Hepatocyte (in vitro differentiated cells): ENCODE measurements around the gene PIK3R5. TPM values are rescaled to one million over a fixed set of nuclear protein-coding genes. Genes with fewer than 3 reads are reported as not detected.

Experiments used
- DNase-seq: peaks from one replicate; pipeline ENCODE4 v3.0.0-alpha.2; 2016; ENCODE audit warnings: low spot score
- H2AFZ ChIP-seq: fragments of 200-600 bp; sonication (generic); 2 replicates; pipeline ENCODE4 v1.6.0; 2016; ENCODE audit warnings: antibody characterized with exemption, mild to moderate bottlenecking
- H3K27ac ChIP-seq: fragments of 200-600 bp; sonication (generic); 2 replicates; pipeline ENCODE4 v1.5.1; 2016; ENCODE audit warnings: mild to moderate bottlenecking
- H3K27me3 ChIP-seq: fragments of 200-600 bp; sonication (generic); 2 replicates; pipeline ENCODE4 v1.6.1; 2016
- H3K36me3 ChIP-seq: fragments of 200-600 bp; sonication (generic); replicated peaks from 2 replicates; pipeline ENCODE4 v1.5.1; 2016; ENCODE audit warnings: low read depth; ENCODE audit not compliant: insufficient read depth
- H3K4me1 ChIP-seq: fragments of 200-600 bp; sonication (generic); 2 replicates; pipeline ENCODE4 v1.5.1; 2016; ENCODE audit warnings: mild to moderate bottlenecking, moderate library complexity; ENCODE audit not compliant: insufficient read depth
- H3K4me2 ChIP-seq: fragments of 200-600 bp; sonication (generic); 2 replicates; pipeline ENCODE4 v1.6.0; 2016
- H3K4me3 ChIP-seq: fragments of 200-600 bp; sonication (generic); 2 replicates; pipeline ENCODE4 v1.5.1; 2016; ENCODE audit warnings: mild to moderate bottlenecking
- H3K79me2 ChIP-seq: fragments of 200-600 bp; sonication (generic); 2 replicates; pipeline ENCODE4 v1.6.0; 2017; ENCODE audit warnings: mild to moderate bottlenecking
- H3K9me2 ChIP-seq: fragments of 200-600 bp; sonication (generic); replicated peaks from 2 replicates; pipeline ENCODE4 v1.6.0; 2017; ENCODE audit warnings: mild to moderate bottlenecking; ENCODE audit not compliant: insufficient read depth
- H3K9me3 ChIP-seq: fragments of 200-600 bp; sonication (generic); 2 replicates; pipeline ENCODE4 v1.5.1; 2016; ENCODE audit warnings: low read depth, mild to moderate bottlenecking
- H4K20me1 ChIP-seq: fragments of 200-600 bp; sonication (generic); 2 replicates; pipeline ENCODE4 v1.6.0; 2016; ENCODE audit warnings: mild to moderate bottlenecking; ENCODE audit not compliant: insufficient read depth, poor library complexity, severe bottlenecking
- CTCF ChIP-seq: fragments of 200-600 bp; sonication (generic); IDR thresholded peaks from 2 replicates; pipeline ENCODE4 v1.5.1; 2016; ENCODE audit warnings: antibody characterized with exemption, mild to moderate bottlenecking; ENCODE audit not compliant: poor library complexity
- EZH2 ChIP-seq: fragments of 200-600 bp; sonication (generic); IDR thresholded peaks from 2 replicates; pipeline ENCODE4 v1.6.1; 2016; ENCODE audit warnings: antibody characterized with exemption, mild to moderate bottlenecking, borderline replicate concordance
- EZH2phosphoT487 ChIP-seq: fragments of 200-600 bp; sonication (generic); IDR thresholded peaks from one replicate; pipeline ENCODE4 v1.6.1; 2018; ENCODE audit warnings: antibody characterized with exemption, mild to moderate bottlenecking, low read depth, moderate library complexity; ENCODE audit not compliant: unreplicated experiment, severe bottlenecking
- WGBS: methylation state at CpG from one replicate; pipeline ENCODE4 v1.1.6; 2016; ENCODE audit warnings: low lambda C conversion rate; ENCODE audit errors: missing lambda C conversion rate; 5-methylcytosine and 5-hydroxymethylcytosine counted together
- polyA plus RNA-seq: library from polyadenylated mRNA; unstranded; fragments of >200 nt; fragmentation: Nextera tagmentation; extraction: Ambion mirVana; gene quantifications from 2 replicates; pipeline ENCODE4 v1.2.1, GENCODE V29; 2016
- total RNA-seq: library from RNA; depleted of rRNA; stranded (reverse); fragments of >200 nt; gene quantifications from 2 replicates; pipeline ENCODE4 v1.2.3, GENCODE V29; 2014

The PIK3R5 gene
- total and polyA plus RNA-seq, 2 experiments from 2014 or later: 2.6 TPM; not detected in 1

GRCh38 chr17:8836821-8837562 is 128.5 kb downstream of the PIK3R5 start:
- H3K27ac ChIP-seq: no peak overlapping the region
- no peak overlapping the region for H3K4me3 ChIP-seq
- H3K4me1 ChIP-seq: no peaks in the 10 kb centered on the region
- H3K9me2 ChIP-seq: no peaks in the 10 kb centered on the region
- no peaks in the 10 kb centered on the region for H4K20me1 ChIP-seq
- TF ChIP-seq EZH2phosphoT487: no peak
- no peak for TF ChIP-seq EZH2
- no peak for TF ChIP-seq CTCF
- no peak for DNase-seq
- no peaks in the 10 kb centered on the region for H3K27me3 ChIP-seq
- no peaks in the 10 kb centered on the region for H3K79me2 ChIP-seq
- no peaks in the 10 kb centered on the region for H3K9me3 ChIP-seq
- no peak overlapping the region for H2AFZ ChIP-seq
- H3K4me2 ChIP-seq: no peak overlapping the region
- no peaks in the 10 kb centered on the region for H3K36me3 ChIP-seq
- WGBS: 84% methylated on average over 13 of the region's 15 CpGs

GRCh38 chr17:8835631-8836364 is 129.7 kb downstream of the PIK3R5 start:
- WGBS: 96% methylated on average over 6 of the region's 6 CpGs
- Histone ChIP-seq H2AFZ (no peak overlapping the region), H3K79me2 (no peaks in the 10 kb centered on the region), H3K36me3 (no peaks in the 10 kb centered on the region), H3K27ac (no peak overlapping the region), H3K9me3 (no peaks in the 10 kb centered on the region), H3K4me3 (no peak overlapping the region), H4K20me1 (no peaks in the 10 kb centered on the region), H3K27me3 (no peaks in the 10 kb centered on the region), H3K4me2 (no peak overlapping the region), H3K9me2 (no peaks in the 10 kb centered on the region), H3K4me1 (no peaks in the 10 kb centered on the region)
- TF ChIP-seq EZH2 (no peak), CTCF (no peak), EZH2phosphoT487 (no peak)
- DNase-seq: no peak

GRCh38 chr17:8835106-8835505 is 130.4 kb downstream of the PIK3R5 start:
- H3K36me3 ChIP-seq: no peaks in the 10 kb centered on the region
- H3K4me1 ChIP-seq: no peaks in the 10 kb centered on the region
- TF ChIP-seq CTCF (no peak), EZH2phosphoT487 (no peak), EZH2 (no peak)
- H2AFZ ChIP-seq: no peak overlapping the region
- no peaks in the 10 kb centered on the region for H4K20me1 ChIP-seq
- DNase-seq: no peak
- H3K9me3 ChIP-seq: no peaks in the 10 kb centered on the region
- 89% methylated on average over 14 of the region's 14 CpGs for WGBS
- no peaks in the 10 kb centered on the region for H3K27me3 ChIP-seq
- H3K27ac ChIP-seq: no peak overlapping the region
- H3K4me3 ChIP-seq: no peak overlapping the region
- no peak overlapping the region for H3K4me2 ChIP-seq
- H3K79me2 ChIP-seq: no peaks in the 10 kb centered on the region
- no peaks in the 10 kb centered on the region for H3K9me2 ChIP-seq
